GM23338 (cell line): ENCODE results near the gene SRPX. TPM values are rescaled to one million over a fixed set of nuclear protein-coding genes. Genes with fewer than 3 reads are reported as not detected.

Source experiments
- ATAC-seq: fragments of 200-7000 bp; cut with Tn5 transposase; 3 replicates; pipeline ENCODE4 v1.9.1; 2020
- DNase-seq: peaks from one replicate; pipeline ENCODE4 v3.0.0-alpha.2; 2015; ENCODE audit warnings: low spot score
- H2AFZ ChIP-seq: fragments of 200-600 bp; sonication (generic); 2 replicates; pipeline ENCODE4 v1.8.0; 2016; ENCODE audit warnings: antibody characterized with exemption, mild to moderate bottlenecking, moderate library complexity
- H3F3A ChIP-seq: fragments of 200-600 bp; sonication (generic); replicated peaks from 2 replicates; pipeline ENCODE4 v1.8.0; 2017; ENCODE audit warnings: antibody characterized with exemption, mixed run types, low read depth
- H3K27ac ChIP-seq: fragments of 200-600 bp; sonication (generic); 2 replicates; pipeline ENCODE4 v1.6.1; 2016; ENCODE audit warnings: low read depth
- H3K27me3 ChIP-seq: fragments of 200-600 bp; sonication (generic); 2 replicates; pipeline ENCODE4 v1.8.0; 2016; ENCODE audit warnings: mild to moderate bottlenecking, mixed run types, moderate library complexity; ENCODE audit not compliant: insufficient read depth
- H3K36me3 ChIP-seq: fragments of 200-600 bp; sonication (generic); 2 replicates; pipeline ENCODE4 v1.8.0; 2016; ENCODE audit warnings: mild to moderate bottlenecking; ENCODE audit not compliant: insufficient read depth
- H3K4me1 ChIP-seq: fragments of 200-600 bp; sonication (generic); 2 replicates; pipeline ENCODE4 v1.8.0; 2016; ENCODE audit warnings: mild to moderate bottlenecking, moderate library complexity; ENCODE audit not compliant: insufficient read depth
- H3K4me2 ChIP-seq: fragments of 200-600 bp; sonication (generic); 2 replicates; pipeline ENCODE4 v1.7.1; 2017; ENCODE audit warnings: mixed run types
- H3K4me3 ChIP-seq: fragments of 200-600 bp; sonication (generic); 2 replicates; pipeline ENCODE4 v1.6.1; 2016; ENCODE audit warnings: mixed run types
- H3K79me2 ChIP-seq: fragments of 200-600 bp; sonication (generic); replicated peaks from 2 replicates; pipeline ENCODE4 v1.8.0; 2017; ENCODE audit warnings: mild to moderate bottlenecking; ENCODE audit not compliant: insufficient read depth
- H3K9me2 ChIP-seq: fragments of 200-600 bp; sonication (generic); 2 replicates; pipeline ENCODE4 v1.8.0; 2017; ENCODE audit not compliant: insufficient read depth
- H4K20me1 ChIP-seq: fragments of 200-600 bp; sonication (generic); replicated peaks from 2 replicates; pipeline ENCODE4 v1.8.0; 2017; ENCODE audit warnings: mild to moderate bottlenecking; ENCODE audit not compliant: insufficient read depth
- H3K27ac Mint-ChIP-seq: 2 replicates; pipeline ENCODE4 v1.8.0; 2020; ENCODE audit warnings: inconsistent platforms, mild to moderate bottlenecking, moderate library complexity, mixed read lengths
- H3K27me3 Mint-ChIP-seq: 3 replicates; pipeline ENCODE4 v1.8.0; 2022; ENCODE audit warnings: low read depth, mild to moderate bottlenecking, moderate library complexity, mixed read lengths, inconsistent platforms; ENCODE audit not compliant: insufficient read depth, poor library complexity
- H3K36me3 Mint-ChIP-seq: 3 replicates; pipeline ENCODE4 v1.8.0; 2021; ENCODE audit warnings: low read depth, mild to moderate bottlenecking, inconsistent platforms, moderate library complexity, mixed read lengths
- H3K4me1 Mint-ChIP-seq: 3 replicates; pipeline ENCODE4 v1.8.0; 2020; ENCODE audit warnings: mild to moderate bottlenecking, inconsistent platforms, mixed read lengths
- H3K4me3 Mint-ChIP-seq: 3 replicates; pipeline ENCODE4 v1.8.0; 2021; ENCODE audit warnings: moderate library complexity, mild to moderate bottlenecking, inconsistent platforms, mixed read lengths
- H3K9me3 Mint-ChIP-seq: 3 replicates; pipeline ENCODE4 v1.8.0; 2020; ENCODE audit warnings: moderate library complexity, mild to moderate bottlenecking, inconsistent platforms, mixed read lengths
- CREB1 ChIP-seq: fragments of 250-450 bp; sonication (Bioruptor Pico); IDR thresholded peaks from 2 replicates; pipeline ENCODE4 v1.5.0; 2020; ENCODE audit warnings: low read depth, mild to moderate bottlenecking, moderate library complexity
- ETS1 ChIP-seq: IDR thresholded peaks from 2 replicates; pipeline ENCODE4 v1.6.1; 2016; ENCODE audit warnings: antibody characterized with exemption
- EZH2 ChIP-seq: fragments of 200-600 bp; sonication (generic); IDR thresholded peaks from one replicate; pipeline ENCODE4 v1.8.0; 2017; ENCODE audit warnings: antibody characterized with exemption, mild to moderate bottlenecking, low read depth; ENCODE audit not compliant: unreplicated experiment
- EZH2phosphoT487 ChIP-seq: fragments of 200-600 bp; sonication (generic); IDR thresholded peaks from one replicate; pipeline ENCODE4 v1.8.1; 2018; ENCODE audit warnings: antibody characterized with exemption; ENCODE audit not compliant: unreplicated experiment
- JUNB ChIP-seq: IDR thresholded peaks from one replicate; pipeline ENCODE4 v1.6.1; 2016; ENCODE audit warnings: antibody characterized with exemption; ENCODE audit not compliant: unreplicated experiment
- NANOG ChIP-seq: IDR thresholded peaks from 2 replicates; pipeline ENCODE4 v1.6.1; 2016; ENCODE audit warnings: antibody characterized with exemption, borderline replicate concordance
- POLR2AphosphoS5 ChIP-seq: IDR thresholded peaks from 2 replicates; pipeline ENCODE4 v1.6.1; 2016; ENCODE audit warnings: antibody characterized with exemption, low read depth
- REST ChIP-seq: IDR thresholded peaks from one replicate; pipeline ENCODE4 v1.6.1; 2018; ENCODE audit warnings: antibody characterized with exemption; ENCODE audit not compliant: unreplicated experiment
- STAT1 ChIP-seq: IDR thresholded peaks from one replicate; pipeline ENCODE4 v1.6.1; 2016; ENCODE audit warnings: antibody characterized with exemption; ENCODE audit not compliant: unreplicated experiment
- ZNF114 ChIP-seq: fragments of 250-450 bp; sonication (Bioruptor Pico); IDR thresholded peaks from 2 replicates; pipeline ENCODE4 v1.5.0; 2020; ENCODE audit warnings: mild to moderate bottlenecking, moderate library complexity
- ZNF331 ChIP-seq: fragments of 250-450 bp; sonication (Bioruptor Pico); IDR thresholded peaks from 2 replicates; pipeline ENCODE4 v1.5.0; 2020; ENCODE audit warnings: low read depth, mild to moderate bottlenecking, moderate library complexity
- polyA plus RNA-seq: library from polyadenylated mRNA; unstranded; fragments of >200 nt; fragmentation: Nextera tagmentation; extraction: Ambion mirVana; gene quantifications from 2 replicates; pipeline ENCODE4 v1.2.1, GENCODE V29; 2016
- total RNA-seq: library from RNA; depleted of rRNA; stranded (reverse); fragments of >200 nt; shearing (Covaris generic); gene quantifications from 2 replicates; pipeline ENCODE4 v1.2.3, GENCODE V29; 2014
- TF ChIP-seq, protein P1 (sequence below), 2 experiments: fragments of 200-600 bp in 1 of 2; sonication (generic) in 1 of 2; conservative IDR thresholded peaks; 2 replicates each; pipeline versions ENCODE4 v1.5.1 to v1.6.1; 2016 to 2017; ENCODE audit warnings: antibody characterized with exemption in 2 of 2, low read depth in 2 of 2, mild to moderate bottlenecking in 2 of 2, moderate library complexity in 1 of 2

SRPX gene
- total and polyA plus RNA-seq, 2 experiments from 2014 or later = 14.3 to 16.9 TPM

DNA sequence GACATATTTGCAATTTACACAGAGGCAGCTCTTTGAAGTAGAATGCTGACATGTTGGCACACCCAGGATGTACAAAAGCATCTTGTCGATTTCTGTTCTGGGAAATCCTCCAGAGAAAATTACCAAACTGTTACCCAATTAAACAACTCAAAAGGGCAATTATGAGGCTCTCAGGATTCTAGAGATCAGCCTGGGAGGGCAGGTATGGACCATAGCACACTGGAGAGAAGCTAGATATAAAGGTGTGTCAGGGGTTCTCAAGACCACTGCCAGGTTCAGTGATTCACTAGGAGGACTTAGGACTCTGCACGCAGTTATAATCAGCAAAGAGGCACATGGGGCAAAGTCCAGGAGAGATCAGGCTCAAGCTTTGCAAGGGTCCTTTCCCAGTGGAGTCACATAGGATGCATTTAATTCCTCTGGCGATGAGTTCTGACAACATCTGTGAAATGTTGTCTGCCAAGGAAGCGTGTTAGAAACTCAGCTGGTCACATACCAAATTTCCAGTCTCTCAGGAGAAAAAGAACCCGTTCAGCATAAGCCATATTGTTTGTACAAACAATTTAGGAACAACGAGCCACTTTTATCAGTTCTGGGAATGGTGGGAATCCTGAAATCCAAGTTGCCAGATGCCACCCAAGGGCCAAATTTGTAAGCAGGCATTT is 113.5 kb downstream of the SRPX start (continued):
- TF ChIP-seq, protein P1, sequence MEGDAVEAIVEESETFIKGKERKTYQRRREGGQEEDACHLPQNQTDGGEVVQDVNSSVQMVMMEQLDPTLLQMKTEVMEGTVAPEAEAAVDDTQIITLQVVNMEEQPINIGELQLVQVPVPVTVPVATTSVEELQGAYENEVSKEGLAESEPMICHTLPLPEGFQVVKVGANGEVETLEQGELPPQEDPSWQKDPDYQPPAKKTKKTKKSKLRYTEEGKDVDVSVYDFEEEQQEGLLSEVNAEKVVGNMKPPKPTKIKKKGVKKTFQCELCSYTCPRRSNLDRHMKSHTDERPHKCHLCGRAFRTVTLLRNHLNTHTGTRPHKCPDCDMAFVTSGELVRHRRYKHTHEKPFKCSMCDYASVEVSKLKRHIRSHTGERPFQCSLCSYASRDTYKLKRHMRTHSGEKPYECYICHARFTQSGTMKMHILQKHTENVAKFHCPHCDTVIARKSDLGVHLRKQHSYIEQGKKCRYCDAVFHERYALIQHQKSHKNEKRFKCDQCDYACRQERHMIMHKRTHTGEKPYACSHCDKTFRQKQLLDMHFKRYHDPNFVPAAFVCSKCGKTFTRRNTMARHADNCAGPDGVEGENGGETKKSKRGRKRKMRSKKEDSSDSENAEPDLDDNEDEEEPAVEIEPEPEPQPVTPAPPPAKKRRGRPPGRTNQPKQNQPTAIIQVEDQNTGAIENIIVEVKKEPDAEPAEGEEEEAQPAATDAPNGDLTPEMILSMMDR (conservative IDR thresholded peaks at IDR 0.05; ENCODE audit: low read depth in 2 of 2) = no peak
- TF ChIP-seq REST (no peak), POLR2AphosphoS5 (no peak), JUNB (no peak), CREB1 (no peak), EZH2phosphoT487 (no peak), ZNF114 (CRISPR knock-in tag) (no peak), STAT1 (no peak), ETS1 (no peak), ZNF331 (no peak), EZH2 (no peak)

DNA sequence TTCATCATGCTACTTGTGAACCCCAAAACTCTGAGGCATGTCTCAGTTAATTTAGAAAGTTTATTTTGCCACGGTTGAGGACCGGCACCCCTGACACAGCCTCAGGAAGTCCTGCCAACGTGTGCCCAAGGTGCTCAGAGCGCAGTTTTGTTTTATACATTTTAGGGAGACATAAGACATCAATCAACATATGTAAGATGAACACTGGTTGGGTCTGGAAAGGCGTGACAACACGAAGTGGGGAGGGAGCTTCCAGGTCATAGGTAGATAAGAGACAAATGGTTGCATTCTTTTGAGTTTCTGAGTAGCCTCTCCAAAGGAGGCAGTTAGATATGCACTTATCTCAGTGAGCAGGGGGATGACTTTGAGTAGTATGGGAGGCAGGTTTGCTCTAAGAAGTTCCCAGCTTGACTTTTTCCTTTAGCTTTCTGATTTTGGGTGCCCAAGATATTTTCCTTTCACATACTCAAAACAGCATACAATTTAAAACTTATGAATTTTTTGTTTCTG is 115.4 kb downstream of the SRPX start:
- H4K20me1 ChIP-seq = no peaks in the 10 kb centered on the region
- ATAC-seq (no peak), DNase-seq (no peak)
- H3K9me3 Mint-ChIP-seq = no peaks in the 10 kb centered on the region
- no peak overlapping the region for H3K4me3 Mint-ChIP-seq
- H3K27me3 Mint-ChIP-seq = no peaks in the 10 kb centered on the region
- no peak overlapping the region for H3K27ac ChIP-seq
- H3K4me1 ChIP-seq = no peaks in the 10 kb centered on the region
- H3K4me2 ChIP-seq = no peak overlapping the region
- H3K27me3 ChIP-seq = no peaks in the 10 kb centered on the region
- no peak overlapping the region for H2AFZ ChIP-seq
- H3K4me1 Mint-ChIP-seq = peaks cover 12% of the 10 kb centered on the region
- no peak overlapping the region for H3K27ac Mint-ChIP-seq
- no peak overlapping the region for H3K4me3 ChIP-seq
- no peaks in the 10 kb centered on the region for H3F3A ChIP-seq
- no peaks in the 10 kb centered on the region for H3K79me2 ChIP-seq
- H3K36me3 Mint-ChIP-seq = no peaks in the 10 kb centered on the region
- H3K9me2 ChIP-seq = no peaks in the 10 kb centered on the region
- no peaks in the 10 kb centered on the region for H3K36me3 ChIP-seq
- TF ChIP-seq POLR2AphosphoS5 = no peak
- no peak for TF ChIP-seq EZH2phosphoT487
- no peak for TF ChIP-seq CREB1
- no peak for TF ChIP-seq ETS1
- TF ChIP-seq EZH2 = no peak
- TF ChIP-seq ZNF114 (CRISPR knock-in tag) = no peak
- no peak for TF ChIP-seq STAT1
- TF ChIP-seq ZNF331 = no peak
- TF ChIP-seq NANOG = no peak
- no peak for TF ChIP-seq REST
